Activated CD4-positive, alpha-beta T cell treated with anti-CD3 and anti-CD28 coated beads, Interleukin-2, amount 10 ng/mL, durations not matched to agents 24 days and 14 days (primary cell): ENCODE results near the gene GPATCH2L. TPM values are rescaled to one million over a fixed set of nuclear protein-coding genes. Genes with fewer than 3 reads are reported as not detected.

Source experiments
- DNase-seq: peaks from one replicate; pipeline ENCODE4 v3.0.0; 2022
- H3K27ac Mint-ChIP-seq: one replicate; pipeline ENCODE4 v1.8.0; 2022; ENCODE audit warnings: mild to moderate bottlenecking, mixed read lengths
- H3K27me3 Mint-ChIP-seq: one replicate; pipeline ENCODE4 v1.8.0; 2022; ENCODE audit warnings: mixed read lengths
- H3K36me3 Mint-ChIP-seq: one replicate; pipeline ENCODE4 v1.8.0; 2022; ENCODE audit warnings: low read depth, mild to moderate bottlenecking, mixed read lengths
- H3K4me1 Mint-ChIP-seq: one replicate; pipeline ENCODE4 v1.8.0; 2021; ENCODE audit warnings: mixed read lengths
- H3K4me3 Mint-ChIP-seq: one replicate; pipeline ENCODE4 v1.8.0; 2022; ENCODE audit warnings: mild to moderate bottlenecking, moderate library complexity, mixed read lengths
- H3K9me3 Mint-ChIP-seq: one replicate; pipeline ENCODE4 v1.8.0; 2021; ENCODE audit warnings: mixed read lengths
- intact Hi-C: fragments of 100-400 bp; cut with micrococcal nuclease; formaldehyde crosslinking; loops from one replicate; pipeline ENCODE4 v1.15.1; 2023
- total RNA-seq: library from RNA; stranded (reverse); gene quantifications from 2 replicates; pipeline ENCODE4 v1.2.3, GENCODE V29; 2022

Gene GPATCH2L
- total RNA-seq, 1 donor from 2014 or later: 61.6 TPM

DNA sequence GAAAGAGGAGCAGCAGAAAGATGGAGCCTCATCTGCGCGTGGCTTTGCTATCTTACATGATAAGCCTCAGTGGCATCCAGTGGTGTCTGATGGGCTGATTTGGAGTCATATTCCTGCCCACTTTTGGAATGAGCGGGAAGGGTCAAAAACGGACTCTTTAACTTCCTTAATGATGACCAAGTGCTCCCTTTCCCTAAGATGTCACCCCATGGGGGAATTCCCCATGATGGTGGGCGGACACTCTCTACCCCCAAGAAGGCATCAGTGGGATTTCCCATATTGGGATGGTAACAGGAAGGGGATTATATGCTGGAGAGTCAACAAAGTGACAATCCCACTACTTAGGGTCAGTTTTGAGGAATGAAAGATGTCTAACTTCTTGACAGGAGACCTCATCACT, 110.9 kb downstream of the GPATCH2L start:
- Mint-ChIP-seq H3K4me3 (no peak overlapping the region), H3K4me1 (no peaks in the 10 kb centered on the region), H3K9me3 (peaks cover 4% of the 10 kb centered on the region), H3K27ac (no peak overlapping the region), H3K36me3 (no peaks in the 10 kb centered on the region), H3K27me3 (peaks cover 4% of the 10 kb centered on the region)
- DNase-seq: no peak
- intact Hi-C loops: no loop called here

Other genes with a start within 250 kb of the GPATCH2L start
- gene TGFB3, start 169.9 kb upstream of the GPATCH2L start, total RNA-seq: 2.4 and 3.6 TPM in 2 replicates
- gene IFT43, start 166.2 kb upstream of the GPATCH2L start, total RNA-seq: 8.9 and 10.2 TPM in 2 replicates
- 0.05 and 0.09 TPM in 2 replicates for gene ESRRB, start 224.2 kb downstream of the GPATCH2L start, total RNA-seq